Measurements from ENCODE around the gene SST. TPM values are rescaled to one million over a fixed set of nuclear protein-coding genes. Genes with fewer than 3 reads are reported as not detected.

The SST gene
- polyA plus RNA-seq, 3 donors, result not detected

GRCh38 chr3:187693431-187693830 is 23.2 kb upstream of the SST start:
- Histone ChIP-seq H3K36me3 (replicated peaks in 1 of 2; ENCODE audit: control insufficient read depth in 1 of 2, insufficient read depth in 2 of 2, low read length in 2 of 2) (no peaks in the 10 kb centered on the region), H3K79me2 (ENCODE audit: insufficient read depth, low read length) (no peaks in the 10 kb centered on the region), H3K27ac (ENCODE audit: low read depth in 1 of 2, low read length in 2 of 2) (no peak overlapping the region), H3K27me3 (ENCODE audit: control insufficient read depth in 2 of 2, insufficient read depth in 2 of 2, low read length in 2 of 2) (peaks cover 0 to 4% of the 10 kb centered on the region in 2 donors), H3K4me1 (ENCODE audit: control insufficient read depth in 1 of 2, insufficient read depth in 2 of 2, low read length in 2 of 2) (no peaks in the 10 kb centered on the region), H3K4me3 (replicated peaks in 1 of 3; ENCODE audit: low read depth in 2 of 3, low read length in 3 of 3) (no peak overlapping the region), H4K20me1 (ENCODE audit: insufficient read depth, low read length) (no peaks in the 10 kb centered on the region), H3K4me2 (replicated peaks; ENCODE audit: extremely low read depth, low read length, poor library complexity, severe bottlenecking) (no peak overlapping the region), H2AFZ (ENCODE audit: insufficient read depth, low read depth, low read length, poor library complexity, severe bottlenecking) (no peak overlapping the region), H3K9me3 (replicated peaks in 1 of 2; ENCODE audit: control insufficient read depth in 1 of 2, insufficient read depth in 1 of 2, low read length in 2 of 2) (peaks cover 0 to 4% of the 10 kb centered on the region in 2 donors), H3K9ac (ENCODE audit: insufficient read depth, low read length, poor library complexity, severe bottlenecking) (no peak overlapping the region)
- peaks cover 0 to 4% (median 2%) of the 10 kb centered on the region in 7 donors for H3K9me3 Mint-ChIP-seq
- no peak overlapping the region for H3K4me3 Mint-ChIP-seq
- peaks cover 14 to 20% (median 16%) of the 10 kb centered on the region in 3 donors for H3K27me3 Mint-ChIP-seq (ENCODE audit: low read depth in 3 of 3)
- no peak overlapping the region for H3K27ac Mint-ChIP-seq
- intact Hi-C loops (cut with micrococcal nuclease), result no loop called here
- no peak for TF ChIP-seq CTCF (IDR thresholded peaks at IDR 0.05)
- H3K36me3 Mint-ChIP-seq, result no peaks in the 10 kb centered on the region
- H3K4me1 Mint-ChIP-seq, result peaks cover 2% of the 10 kb centered on the region
- WGBS (ENCODE audit: insufficient coverage), result no CpG with 5 or more reads among the region's 1 CpG
- no peak for DNase-seq

GRCh38 chr3:187689984-187690383 is 19.8 kb upstream of the SST start:
- H3K4me3 ChIP-seq (replicated peaks in 1 of 3; ENCODE audit: low read depth in 2 of 3, low read length in 3 of 3), result no peak overlapping the region
- no peak overlapping the region for H3K9ac ChIP-seq (ENCODE audit: insufficient read depth, low read length, poor library complexity, severe bottlenecking)
- Mint-ChIP-seq H3K27me3 (ENCODE audit: low read depth in 3 of 3) (peaks cover 10 to 16% (median 14%) of the 10 kb centered on the region in 3 donors), H3K9me3 (peaks cover 6 to 20% (median 10%) of the 10 kb centered on the region in 7 donors), H3K36me3 (no peaks in the 10 kb centered on the region), H3K27ac (no peak overlapping the region), H3K4me3 (no peak overlapping the region), H3K4me1 (peaks cover 2% of the 10 kb centered on the region)
- H3K4me2 ChIP-seq (replicated peaks; ENCODE audit: extremely low read depth, low read length, poor library complexity, severe bottlenecking), result no peak overlapping the region
- H2AFZ ChIP-seq (ENCODE audit: insufficient read depth, low read depth, low read length, poor library complexity, severe bottlenecking), result no peak overlapping the region
- H3K9me3 ChIP-seq (replicated peaks in 1 of 2; ENCODE audit: control insufficient read depth in 1 of 2, insufficient read depth in 1 of 2, low read length in 2 of 2), result peaks cover 12 to 15% of the 10 kb centered on the region in 2 donors
- H3K36me3 ChIP-seq (replicated peaks in 1 of 2; ENCODE audit: control insufficient read depth in 1 of 2, insufficient read depth in 2 of 2, low read length in 2 of 2), result no peaks in the 10 kb centered on the region
- intact Hi-C loops (cut with micrococcal nuclease), result no loop called here
- WGBS (ENCODE audit: insufficient coverage), result 36% methylated on average over 3 of the region's 4 CpGs
- H3K79me2 ChIP-seq (ENCODE audit: insufficient read depth, low read length), result no peaks in the 10 kb centered on the region
- TF ChIP-seq CTCF (IDR thresholded peaks at IDR 0.05), result no peak
- no peaks in the 10 kb centered on the region for H3K4me1 ChIP-seq (ENCODE audit: control insufficient read depth in 1 of 2, insufficient read depth in 2 of 2, low read length in 2 of 2)
- no peak for DNase-seq
- H3K27ac ChIP-seq (ENCODE audit: low read depth in 1 of 2, low read length in 2 of 2), result no peak overlapping the region
- H4K20me1 ChIP-seq (ENCODE audit: insufficient read depth, low read length), result no peaks in the 10 kb centered on the region
- peaks cover 2 to 7% of the 10 kb centered on the region in 2 donors for H3K27me3 ChIP-seq (ENCODE audit: control insufficient read depth in 2 of 2, insufficient read depth in 2 of 2, low read length in 2 of 2)
